T-cell (primary cell): ENCODE results near the gene KLF11. TPM values are rescaled to one million over a fixed set of nuclear protein-coding genes. Genes with fewer than 3 reads are reported as not detected.
A peak's percentile ranks its signal among the peaks of the same experiment; 100 is the strongest.

Experiments
- ATAC-seq, 4 experiments: fragments of 200-7000 bp in 3 of 4; fragments of 150-1000 bp in 1 of 4; cut with Tn5 transposase; replicated peaks in 1 of 4; 1 replicate in 3 of 4; 2 replicates in 1 of 4; pipeline ENCODE4 v1.10.0; 2021; ENCODE audit warnings: moderate library complexity in 3 of 4, mild to moderate bottlenecking in 2 of 4, moderate number of reproducible peaks in 1 of 4
- CTCF ChIA-PET, 2 donors: fragments of 300-600 bp; sonication (Branson Sonifier 250); formaldehyde crosslinking; loops; one replicate each; lab custom pipeline; 2022; ENCODE audit warnings: antibody characterized with exemption in 2 of 2; lab: Charles Lee
- POLR2A ChIA-PET, 2 donors: fragments of 300-600 bp; sonication (Branson Sonifier 250); formaldehyde crosslinking; loops; one replicate each; lab custom pipeline; 2022; ENCODE audit warnings: antibody characterized with exemption in 2 of 2; lab: Charles Lee
- DNase-seq, 35 experiments: peaks; one replicate each; pipeline versions ENCODE4 v3.0.0 to v3.0.0-alpha.2; 2013 to 2023
- H3K27ac ChIP-seq: one replicate; pipeline ENCODE4 v1.5.1; 2013; ENCODE audit warnings: low read length
- H3K27me3 ChIP-seq, 2 experiments: replicated peaks in 1 of 2; 1 replicate in 1 of 2; 2 replicates in 1 of 2; pipeline versions ENCODE4 v1.6.1 to v1.7.0; 2013; ENCODE audit warnings: low read length in 1 of 2, mixed read lengths in 1 of 2; ENCODE audit not compliant: control insufficient read depth in 2 of 2, insufficient read depth in 2 of 2; ENCODE audit errors: extremely low read depth in 1 of 2
- H3K36me3 ChIP-seq, 2 donors: 1 replicate in 1 of 2; 2 replicates in 1 of 2; pipeline versions ENCODE4 v1.6.1 to v1.7.0; 2013; ENCODE audit warnings: low read length in 1 of 2; ENCODE audit not compliant: control insufficient read depth in 2 of 2, insufficient read depth in 1 of 2; ENCODE audit errors: extremely low read depth in 1 of 2
- H3K4me1 ChIP-seq, 2 experiments: 1 replicate in 1 of 2; 2 replicates in 1 of 2; pipeline versions ENCODE4 v1.6.1 to v1.7.0; 2013; ENCODE audit warnings: low read length in 2 of 2, mixed read lengths in 1 of 2; ENCODE audit not compliant: insufficient read depth in 2 of 2, control insufficient read depth in 1 of 2; ENCODE audit errors: extremely low read depth in 1 of 2
- H3K4me3 ChIP-seq, 2 donors: 1 replicate in 1 of 2; 2 replicates in 1 of 2; pipeline versions ENCODE4 v1.5.1 to v1.7.0; 2013; ENCODE audit warnings: mild to moderate bottlenecking in 2 of 2, low read length in 1 of 2, moderate library complexity in 1 of 2; ENCODE audit not compliant: control insufficient read depth in 1 of 2; ENCODE audit errors: extremely low read depth in 1 of 2
- H3K9me3 ChIP-seq: 2 replicates; pipeline ENCODE4 v1.7.0; 2013
- H3K27ac Mint-ChIP-seq, 2 donors: one replicate each; pipeline ENCODE4 v1.8.0; 2020 to 2021; ENCODE audit warnings: mild to moderate bottlenecking in 2 of 2, mixed read lengths in 2 of 2
- H3K27me3 Mint-ChIP-seq, 2 donors: one replicate each; pipeline ENCODE4 v1.8.0; 2021 to 2022; ENCODE audit warnings: mixed read lengths in 2 of 2
- H3K36me3 Mint-ChIP-seq: one replicate; pipeline ENCODE4 v1.8.0; 2021; ENCODE audit warnings: mixed read lengths
- H3K4me1 Mint-ChIP-seq, 3 donors: one replicate each; pipeline ENCODE4 v1.8.0; 2020 to 2022; ENCODE audit warnings: mixed read lengths in 3 of 3, mild to moderate bottlenecking in 1 of 3
- H3K4me3 Mint-ChIP-seq, 3 donors: one replicate each; pipeline ENCODE4 v1.8.0; 2020 to 2022; ENCODE audit warnings: mild to moderate bottlenecking in 3 of 3, mixed read lengths in 3 of 3, moderate library complexity in 3 of 3
- H3K9me3 Mint-ChIP-seq, 3 donors: one replicate each; pipeline ENCODE4 v1.8.0; 2020 to 2022; ENCODE audit warnings: mixed read lengths in 3 of 3
- WGBS: methylation state at CpG from one replicate; pipeline ENCODE4 v1.1.5; 2013; ENCODE audit warnings: missing lambda C conversion rate; ENCODE audit not compliant: insufficient coverage; 5-methylcytosine and 5-hydroxymethylcytosine counted together
- total RNA-seq, 35 experiments: library from RNA in 6 of 35; stranded (reverse) in 6 of 35; fragments of 120-200 nt in 1 of 35; gene quantifications; one replicate each; pipeline versions ENCODE4 v1.2.1 to v1.2.4 and lab custom pipeline; 2013 to 2026

KLF11 gene
- total RNA-seq, 5 donors from 2014 or later (not counting 1 experiment from before 2014, with no cell fraction given): 6.8 to 36.3 (median 10.3) TPM

GRCh38 chr2:10004401-10004800 is 38.9 kb upstream of the KLF11 start:
- ChIA-PET POLR2A (no interaction called here), CTCF (no interaction called here)
- Histone ChIP-seq H3K27ac (no peak overlapping the region), H3K36me3 (no peaks in the 10 kb centered on the region), H3K27me3 (peaks cover 0 to 21% of the 10 kb centered on the region in 2 experiments), H3K4me3 (no peak overlapping the region), H3K9me3 (no peaks in the 10 kb centered on the region), H3K4me1 (no peaks in the 10 kb centered on the region)
- Mint-ChIP-seq H3K36me3 (no peaks in the 10 kb centered on the region), H3K4me1 (peaks cover 0 to 1% (median 0%) of the 10 kb centered on the region in 3 donors), H3K9me3 (no peaks in the 10 kb centered on the region), H3K27ac (no peak overlapping the region), H3K4me3 (no peak overlapping the region), H3K27me3 (peaks cover 3 to 26% of the 10 kb centered on the region in 2 donors)
- DNase-seq (peak in 1 of 35 experiments; percentile 0), ATAC-seq (no peak)
- WGBS: 86% methylated on average over 2 of the region's 5 CpGs

GRCh38 chr2:10004836-10005235 is 38.5 kb upstream of the KLF11 start:
- no peaks in the 10 kb centered on the region for H3K4me1 ChIP-seq
- Mint-ChIP-seq H3K27ac (no peak overlapping the region), H3K9me3 (no peaks in the 10 kb centered on the region), H3K36me3 (no peaks in the 10 kb centered on the region), H3K4me3 (no peak overlapping the region), H3K27me3 (peaks cover 3 to 26% of the 10 kb centered on the region in 2 donors), H3K4me1 (peaks cover 0 to 1% (median 0%) of the 10 kb centered on the region in 3 donors)
- ChIA-PET CTCF (no interaction called here), POLR2A (no interaction called here)
- no CpG with 5 or more reads among the region's 3 CpGs for WGBS
- no peaks in the 10 kb centered on the region for H3K36me3 ChIP-seq
- DNase-seq (no peak), ATAC-seq (no peak)
- H3K4me3 ChIP-seq: no peak overlapping the region
- H3K27me3 ChIP-seq: peaks cover 0 to 25% of the 10 kb centered on the region in 2 experiments
- H3K27ac ChIP-seq: no peak overlapping the region
- H3K9me3 ChIP-seq: no peaks in the 10 kb centered on the region

GRCh38 chr2:10005461-10006235 is 37.7 kb upstream of the KLF11 start:
- no peaks in the 10 kb centered on the region for H3K36me3 Mint-ChIP-seq
- no peak for ATAC-seq

GRCh38 chr2:10006236-10007161 is 36.9 kb upstream of the KLF11 start:
- Histone ChIP-seq H3K4me3 (no peak overlapping the region), H3K36me3 (no peaks in the 10 kb centered on the region), H3K27me3 (peaks cover 0 to 29% of the 10 kb centered on the region in 2 experiments), H3K4me1 (no peaks in the 10 kb centered on the region), H3K27ac (no peak overlapping the region), H3K9me3 (no peaks in the 10 kb centered on the region)
- WGBS: 63% methylated on average over 50 of the region's 64 CpGs
- POLR2A ChIA-PET: no interaction called here
- Mint-ChIP-seq H3K4me1 (peaks cover 0 to 1% (median 0%) of the 10 kb centered on the region in 3 donors), H3K27me3 (peaks cover 6 to 26% of the 10 kb centered on the region in 2 donors), H3K4me3 (no peak overlapping the region), H3K27ac (no peak overlapping the region), H3K9me3 (no peaks in the 10 kb centered on the region), H3K36me3 (no peaks in the 10 kb centered on the region)
- CTCF ChIA-PET: interaction anchor here in 1 of 2 donors (1.0 kb wide), 1 partner anchor 22 kb away, joined by 3 read pairs; no protein-coding TSS in a partner anchor
- DNase-seq: no peak
- ATAC-seq: peak in 1 of 4 experiments; percentile 50

More at GRCh38 chr2:10005461-10006235, 37.7 kb upstream of the KLF11 start:
- Mint-ChIP-seq H3K4me3 (no peak overlapping the region), H3K27ac (no peak overlapping the region), H3K27me3 (peaks cover 6 to 26% of the 10 kb centered on the region in 2 donors), H3K4me1 (peaks cover 0 to 1% (median 0%) of the 10 kb centered on the region in 3 donors), H3K9me3 (no peaks in the 10 kb centered on the region)
- no peak overlapping the region for H3K4me3 ChIP-seq
- no peaks in the 10 kb centered on the region for H3K4me1 ChIP-seq
- no peak overlapping the region for H3K27ac ChIP-seq
- WGBS: 89% methylated on average over 14 of the region's 17 CpGs
- no peak for DNase-seq
- H3K9me3 ChIP-seq: no peaks in the 10 kb centered on the region
- H3K36me3 ChIP-seq: no peaks in the 10 kb centered on the region
- peaks cover 0 to 29% of the 10 kb centered on the region in 2 experiments for H3K27me3 ChIP-seq
- CTCF ChIA-PET: interaction anchor here in 1 of 2 donors (1.0 kb wide), 1 partner anchor 21 kb away, joined by 3 read pairs; no protein-coding TSS in a partner anchor
- POLR2A ChIA-PET: interaction anchor here in 1 of 2 donors (0.6 kb wide), 1 partner anchor 9 kb away, joined by 3 read pairs; no protein-coding TSS in a partner anchor

- Histone ChIP-seq H3K27ac (no peak overlapping the region), H3K4me1 (no peaks in the 10 kb centered on the region), H3K36me3 (no peaks in the 10 kb centered on the region), H3K4me3 (no peak overlapping the region), H3K27me3 (peaks cover 0 to 29% of the 10 kb centered on the region in 2 experiments), H3K9me3 (no peaks in the 10 kb centered on the region)
- no peak overlapping the region for H3K4me3 Mint-ChIP-seq
- ChIA-PET POLR2A (no interaction called here), CTCF (no interaction called here)
- DNase-seq (no peak), ATAC-seq (no peak)
- no peaks in the 10 kb centered on the region for H3K9me3 Mint-ChIP-seq
- no peaks in the 10 kb centered on the region for H3K36me3 Mint-ChIP-seq
- no peak overlapping the region for H3K27ac Mint-ChIP-seq
- 74% methylated on average over 7 of the region's 9 CpGs for WGBS
- peaks cover 0 to 1% (median 0%) of the 10 kb centered on the region in 3 donors for H3K4me1 Mint-ChIP-seq
- H3K27me3 Mint-ChIP-seq: peaks cover 6 to 26% of the 10 kb centered on the region in 2 donors
These were observed 35.9 kb upstream of the KLF11 start for GRCh38 chr2:10007435-10007834.
